ENCODE measurements around the gene NBEA.
"Not testable (repeated sequence)": the region's sequence is repeated elsewhere in the genome, so short reads cannot be mapped to it uniquely, and the experiment has no call there.

The NBEA gene

GRCh38 chr13:34926508-34926907 is 15.6 kb upstream of the NBEA start:
- H3K27ac ChIP-seq (ENCODE audit: low read depth, low read length): no peak overlapping the region
- H2AFZ ChIP-seq (ENCODE audit: low read length, unreplicated experiment): no peak overlapping the region
- no peak overlapping the region for H3K4me3 ChIP-seq (ENCODE audit: low read depth, low read length)
- peaks cover 18% of the 10 kb centered on the region for H3K27me3 ChIP-seq (ENCODE audit: insufficient read depth, low read length)
- peaks cover 3% of the 10 kb centered on the region for H3K4me1 ChIP-seq (ENCODE audit: control insufficient read depth, insufficient read depth, low read length, unreplicated experiment)
- no peaks in the 10 kb centered on the region for H3K79me2 ChIP-seq (ENCODE audit: control insufficient read depth, insufficient read depth, low read length, unreplicated experiment)
- no peaks in the 10 kb centered on the region for H3K36me3 ChIP-seq (ENCODE audit: insufficient read depth, low read length)

GRCh38 chr13:34928676-34929075 is 13.4 kb upstream of the NBEA start:
- not testable (repeated sequence) for H3K79me2 ChIP-seq (ENCODE audit: control insufficient read depth, insufficient read depth, low read length, unreplicated experiment); H2AFZ ChIP-seq (ENCODE audit: low read length, unreplicated experiment); H3K27ac ChIP-seq (ENCODE audit: low read depth, low read length); H3K36me3 ChIP-seq (ENCODE audit: insufficient read depth, low read length); H3K4me3 ChIP-seq (ENCODE audit: low read depth, low read length); H3K4me1 ChIP-seq (ENCODE audit: control insufficient read depth, insufficient read depth, low read length, unreplicated experiment)
- H3K27me3 ChIP-seq (ENCODE audit: insufficient read depth, low read length): peaks cover 23% of the 10 kb centered on the region

- Histone ChIP-seq H3K4me1 (ENCODE audit: control insufficient read depth, insufficient read depth, low read length, unreplicated experiment) (peaks cover 4% of the 10 kb centered on the region), H3K27me3 (ENCODE audit: insufficient read depth, low read length) (peaks cover 28% of the 10 kb centered on the region), H3K36me3 (ENCODE audit: insufficient read depth, low read length) (no peaks in the 10 kb centered on the region), H3K79me2 (ENCODE audit: control insufficient read depth, insufficient read depth, low read length, unreplicated experiment) (no peaks in the 10 kb centered on the region), H3K27ac (ENCODE audit: low read depth, low read length) (no peak overlapping the region), H3K4me3 (ENCODE audit: low read depth, low read length) (no peak overlapping the region), H2AFZ (ENCODE audit: low read length, unreplicated experiment) (no peak overlapping the region)
These were observed 10.5 kb upstream of the NBEA start for GRCh38 chr13:34931572-34931971.

GRCh38 chr13:34933349-34933748 is 8.7 kb upstream of the NBEA start:
- no peak overlapping the region for H3K4me3 ChIP-seq (ENCODE audit: low read depth, low read length)

GRCh38 chr13:34933786-34934185 is 8.3 kb upstream of the NBEA start:
- peaks cover 44% of the 10 kb centered on the region for H3K27me3 ChIP-seq (ENCODE audit: insufficient read depth, low read length)
- peaks cover 4% of the 10 kb centered on the region for H3K4me1 ChIP-seq (ENCODE audit: control insufficient read depth, insufficient read depth, low read length, unreplicated experiment)
- H3K27ac ChIP-seq (ENCODE audit: low read depth, low read length): no peak overlapping the region
- no peak overlapping the region for H2AFZ ChIP-seq (ENCODE audit: low read length, unreplicated experiment)
- H3K4me3 ChIP-seq (ENCODE audit: low read depth, low read length): no peak overlapping the region
- H3K79me2 ChIP-seq (ENCODE audit: control insufficient read depth, insufficient read depth, low read length, unreplicated experiment): no peaks in the 10 kb centered on the region
- H3K36me3 ChIP-seq (ENCODE audit: insufficient read depth, low read length): no peaks in the 10 kb centered on the region

More at GRCh38 chr13:34933349-34933748, 8.7 kb upstream of the NBEA start:
- Histone ChIP-seq H3K36me3 (ENCODE audit: insufficient read depth, low read length) (no peaks in the 10 kb centered on the region), H3K27ac (ENCODE audit: low read depth, low read length) (no peak overlapping the region), H2AFZ (ENCODE audit: low read length, unreplicated experiment) (no peak overlapping the region), H3K79me2 (ENCODE audit: control insufficient read depth, insufficient read depth, low read length, unreplicated experiment) (no peaks in the 10 kb centered on the region), H3K27me3 (ENCODE audit: insufficient read depth, low read length) (peaks cover 40% of the 10 kb centered on the region), H3K4me1 (ENCODE audit: control insufficient read depth, insufficient read depth, low read length, unreplicated experiment) (peaks cover 4% of the 10 kb centered on the region)

GRCh38 chr13:34935841-34936240 is 6.2 kb upstream of the NBEA start:
- H3K36me3 ChIP-seq (ENCODE audit: insufficient read depth, low read length): no peaks in the 10 kb centered on the region
- H3K27me3 ChIP-seq (ENCODE audit: insufficient read depth, low read length): peaks cover 55% of the 10 kb centered on the region
- H3K4me3 ChIP-seq (ENCODE audit: low read depth, low read length): no peak overlapping the region
- no peak overlapping the region for H3K27ac ChIP-seq (ENCODE audit: low read depth, low read length)
- H2AFZ ChIP-seq (ENCODE audit: low read length, unreplicated experiment): no peak overlapping the region
- no peaks in the 10 kb centered on the region for H3K79me2 ChIP-seq (ENCODE audit: control insufficient read depth, insufficient read depth, low read length, unreplicated experiment)
- peaks cover 4% of the 10 kb centered on the region for H3K4me1 ChIP-seq (ENCODE audit: control insufficient read depth, insufficient read depth, low read length, unreplicated experiment)

- no peak overlapping the region for H2AFZ ChIP-seq (ENCODE audit: low read length, unreplicated experiment)
These were observed 2.3 kb upstream of the NBEA start for GRCh38 chr13:34939771-34940170.

GRCh38 chr13:34941436-34941834 is 635 bp upstream of the NBEA start:
- Histone ChIP-seq H3K79me2 (ENCODE audit: control insufficient read depth, insufficient read depth, low read length, unreplicated experiment) (no peaks in the 10 kb centered on the region), H3K36me3 (ENCODE audit: insufficient read depth, low read length) (no peaks in the 10 kb centered on the region), H3K27me3 (ENCODE audit: insufficient read depth, low read length) (peaks cover 57% of the 10 kb centered on the region), H2AFZ (ENCODE audit: low read length, unreplicated experiment) (no peak overlapping the region), H3K4me3 (ENCODE audit: low read depth, low read length) (peak overlapping the region; percentile 81), H3K4me1 (ENCODE audit: control insufficient read depth, insufficient read depth, low read length, unreplicated experiment) (no peaks in the 10 kb centered on the region), H3K27ac (ENCODE audit: low read depth, low read length) (no peak overlapping the region)

More at GRCh38 chr13:34939771-34940170, 2.3 kb upstream of the NBEA start:
- Histone ChIP-seq H3K27ac (ENCODE audit: low read depth, low read length) (no peak overlapping the region), H3K27me3 (ENCODE audit: insufficient read depth, low read length) (peaks cover 67% of the 10 kb centered on the region), H3K36me3 (ENCODE audit: insufficient read depth, low read length) (no peaks in the 10 kb centered on the region), H3K4me3 (ENCODE audit: low read depth, low read length) (no peak overlapping the region), H3K79me2 (ENCODE audit: control insufficient read depth, insufficient read depth, low read length, unreplicated experiment) (no peaks in the 10 kb centered on the region), H3K4me1 (ENCODE audit: control insufficient read depth, insufficient read depth, low read length, unreplicated experiment) (no peaks in the 10 kb centered on the region)

GRCh38 chr13:34942732-34943435 is 814 bp downstream of the NBEA start:
- Histone ChIP-seq H3K36me3 (ENCODE audit: insufficient read depth, low read length) (no peaks in the 10 kb centered on the region), H3K79me2 (ENCODE audit: control insufficient read depth, insufficient read depth, low read length, unreplicated experiment) (no peaks in the 10 kb centered on the region), H3K4me1 (ENCODE audit: control insufficient read depth, insufficient read depth, low read length, unreplicated experiment) (no peaks in the 10 kb centered on the region), H3K27me3 (ENCODE audit: insufficient read depth, low read length) (peaks cover 44% of the 10 kb centered on the region), H3K27ac (ENCODE audit: low read depth, low read length) (no peak overlapping the region), H3K4me3 (ENCODE audit: low read depth, low read length) (peak overlapping the region; percentile 81), H2AFZ (ENCODE audit: low read length, unreplicated experiment) (peak overlapping the region; percentile 61)

- Histone ChIP-seq H3K4me3 (ENCODE audit: low read depth, low read length) (peak overlapping the region; percentile 81), H3K27ac (ENCODE audit: low read depth, low read length) (no peak overlapping the region), H3K79me2 (ENCODE audit: control insufficient read depth, insufficient read depth, low read length, unreplicated experiment) (no peaks in the 10 kb centered on the region), H3K27me3 (ENCODE audit: insufficient read depth, low read length) (peaks cover 41% of the 10 kb centered on the region), H3K36me3 (ENCODE audit: insufficient read depth, low read length) (no peaks in the 10 kb centered on the region), H3K4me1 (ENCODE audit: control insufficient read depth, insufficient read depth, low read length, unreplicated experiment) (no peaks in the 10 kb centered on the region), H2AFZ (ENCODE audit: low read length, unreplicated experiment) (peak overlapping the region; percentile 22)
These were observed 1.6 kb downstream of the NBEA start for GRCh38 chr13:34943436-34944273.

- Histone ChIP-seq H3K4me3 (ENCODE audit: low read depth, low read length) (no peak overlapping the region), H2AFZ (ENCODE audit: low read length, unreplicated experiment) (no peak overlapping the region), H3K27ac (ENCODE audit: low read depth, low read length) (no peak overlapping the region), H3K36me3 (ENCODE audit: insufficient read depth, low read length) (no peaks in the 10 kb centered on the region), H3K79me2 (ENCODE audit: control insufficient read depth, insufficient read depth, low read length, unreplicated experiment) (no peaks in the 10 kb centered on the region), H3K4me1 (ENCODE audit: control insufficient read depth, insufficient read depth, low read length, unreplicated experiment) (no peaks in the 10 kb centered on the region), H3K27me3 (ENCODE audit: insufficient read depth, low read length) (peaks cover 37% of the 10 kb centered on the region)
These were observed 2.2 kb downstream of the NBEA start for GRCh38 chr13:34944274-34944634.
